HG03558 (cell line): Measurements from ENCODE around the gene MFSD11.
"Not testable (repeated sequence)": the region's sequence is repeated elsewhere in the genome, so short reads cannot be mapped to it uniquely, and the experiment has no call there.

Experiments
- ATAC-seq: cut with Tn5 transposase; IDR thresholded peaks from one replicate; pipeline ENCODE4 v1.9.1; 2021; ENCODE audit warnings: moderate number of reproducible peaks; ENCODE audit not compliant: unreplicated experiment; ENCODE audit errors: extremely low read depth

The MFSD11 gene

GRCh38 chr17:76737676-76738467 lies at the start of gene MFSD11:
MFSD11 (plus strand) TSS chr17:76738119; CDS start chr17:76738353, 234 bp downstream.
- ATAC-seq = peak; percentile 22

DNA sequence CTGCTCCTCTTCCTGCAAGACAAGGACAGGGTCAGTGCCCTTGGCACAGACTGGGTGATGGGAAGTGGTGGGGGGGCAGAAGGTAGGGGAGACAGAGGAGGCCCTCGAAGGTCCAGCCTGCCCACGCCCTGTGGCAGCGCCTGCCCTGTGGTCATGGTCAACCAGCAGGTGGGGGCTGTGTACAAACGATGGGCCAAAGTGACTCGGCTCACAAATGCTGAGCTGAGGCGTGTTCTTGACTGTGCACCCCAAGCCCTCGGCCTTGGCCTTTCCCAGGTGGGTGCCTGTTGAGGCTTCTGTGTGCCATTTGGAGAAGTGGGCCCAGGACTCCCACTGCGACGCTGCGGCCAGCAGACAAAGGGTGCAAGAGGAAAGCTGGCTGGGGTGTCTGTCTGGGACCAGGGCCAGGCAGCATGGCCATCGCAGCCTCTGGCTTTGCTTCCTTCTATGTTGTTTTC lies 49.7 kb upstream of the MFSD11 start:
- ATAC-seq = no peak

DNA sequence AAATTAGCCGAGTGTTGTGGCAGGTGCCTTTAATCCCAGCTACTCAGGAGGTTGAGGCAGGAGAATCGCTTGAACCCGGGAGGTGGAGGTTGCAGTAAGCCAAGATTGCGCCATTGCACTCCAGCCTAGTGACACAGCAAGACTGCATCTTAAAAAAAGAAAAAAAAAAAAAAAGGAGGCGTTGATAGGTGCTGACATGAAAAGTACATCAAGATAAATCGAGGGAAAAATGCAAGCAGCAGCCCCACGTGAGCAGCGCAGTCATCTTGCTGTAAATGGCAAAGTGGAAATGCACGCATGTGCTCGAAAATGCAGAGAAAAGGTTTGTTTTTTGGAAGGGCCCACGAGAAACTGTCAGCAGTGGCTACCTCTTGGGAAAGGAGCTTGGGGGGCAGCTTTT lies 48.1 kb upstream of the MFSD11 start:
- no peak for ATAC-seq

DNA sequence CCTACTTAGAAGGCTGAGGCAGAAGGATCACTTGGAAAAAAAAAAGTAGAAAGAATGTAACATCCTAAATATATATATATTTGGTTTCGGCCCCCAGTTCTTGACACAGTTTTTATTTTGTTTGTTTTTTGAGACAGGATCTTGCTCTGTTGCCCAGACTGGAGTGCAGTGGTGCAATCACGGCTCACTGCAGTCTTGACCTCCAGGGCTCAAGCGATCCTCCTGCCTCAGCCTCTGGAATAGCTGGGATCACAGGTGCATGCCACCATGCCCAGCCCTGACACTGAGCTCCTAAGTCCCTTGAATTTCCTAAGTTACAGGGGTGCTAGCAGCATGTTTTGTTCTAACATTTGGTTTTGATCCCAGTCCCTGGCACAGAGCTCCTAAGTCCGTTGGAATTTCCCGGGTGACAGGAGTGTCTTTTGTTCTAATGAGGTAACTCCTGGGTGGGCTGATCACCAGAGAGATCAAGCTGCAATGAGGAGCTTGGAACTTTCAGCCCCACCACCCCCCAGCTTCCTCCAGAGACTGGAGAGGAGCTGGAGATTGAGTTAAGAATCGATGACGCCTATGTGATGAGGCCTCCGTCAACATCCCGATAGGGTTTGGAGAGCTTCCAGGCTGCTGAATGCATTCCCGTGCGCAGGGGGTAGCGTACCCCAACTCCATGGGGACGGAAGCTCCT lies 47.2 kb upstream of the MFSD11 start:
- no peak for ATAC-seq

DNA sequence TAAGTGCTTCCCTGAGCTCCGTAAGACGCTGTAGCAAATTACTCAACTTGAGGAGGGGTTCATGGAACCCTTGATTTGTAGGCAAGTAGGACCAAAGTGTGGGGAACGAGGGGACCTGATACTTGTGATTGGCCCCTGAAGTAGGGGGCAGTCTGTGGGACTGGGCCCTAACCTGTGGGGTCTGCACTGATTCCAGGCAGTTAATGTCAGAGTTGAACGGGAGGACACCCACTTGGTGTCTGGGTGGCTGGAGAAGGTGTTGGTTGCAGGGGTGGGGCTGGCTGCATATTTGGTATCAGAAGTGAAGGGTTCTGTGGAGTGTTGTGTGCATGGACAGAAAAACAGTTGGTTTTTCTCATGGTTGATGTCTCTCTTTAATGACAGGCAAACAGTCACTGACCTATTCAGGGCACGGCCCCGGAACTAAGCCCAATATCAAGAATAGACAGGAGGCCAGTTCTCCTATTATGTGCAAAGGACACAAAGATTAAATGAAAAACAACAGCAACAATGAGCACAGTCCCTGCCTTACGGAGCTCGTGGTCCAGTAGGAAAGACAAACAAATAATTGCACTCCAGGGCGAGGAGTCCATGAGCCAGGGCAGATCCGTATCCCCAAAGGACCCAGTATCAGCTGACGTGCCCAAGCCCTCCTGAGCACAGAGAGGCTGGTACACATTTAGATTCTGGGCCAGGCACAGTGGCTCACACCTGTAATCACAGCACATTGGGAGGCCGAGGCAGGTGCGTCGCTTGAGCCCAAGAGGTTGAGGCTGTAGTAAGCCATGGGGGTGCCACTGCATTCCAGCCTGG lies 46.3 kb upstream of the MFSD11 start:
- no peak for ATAC-seq

DNA sequence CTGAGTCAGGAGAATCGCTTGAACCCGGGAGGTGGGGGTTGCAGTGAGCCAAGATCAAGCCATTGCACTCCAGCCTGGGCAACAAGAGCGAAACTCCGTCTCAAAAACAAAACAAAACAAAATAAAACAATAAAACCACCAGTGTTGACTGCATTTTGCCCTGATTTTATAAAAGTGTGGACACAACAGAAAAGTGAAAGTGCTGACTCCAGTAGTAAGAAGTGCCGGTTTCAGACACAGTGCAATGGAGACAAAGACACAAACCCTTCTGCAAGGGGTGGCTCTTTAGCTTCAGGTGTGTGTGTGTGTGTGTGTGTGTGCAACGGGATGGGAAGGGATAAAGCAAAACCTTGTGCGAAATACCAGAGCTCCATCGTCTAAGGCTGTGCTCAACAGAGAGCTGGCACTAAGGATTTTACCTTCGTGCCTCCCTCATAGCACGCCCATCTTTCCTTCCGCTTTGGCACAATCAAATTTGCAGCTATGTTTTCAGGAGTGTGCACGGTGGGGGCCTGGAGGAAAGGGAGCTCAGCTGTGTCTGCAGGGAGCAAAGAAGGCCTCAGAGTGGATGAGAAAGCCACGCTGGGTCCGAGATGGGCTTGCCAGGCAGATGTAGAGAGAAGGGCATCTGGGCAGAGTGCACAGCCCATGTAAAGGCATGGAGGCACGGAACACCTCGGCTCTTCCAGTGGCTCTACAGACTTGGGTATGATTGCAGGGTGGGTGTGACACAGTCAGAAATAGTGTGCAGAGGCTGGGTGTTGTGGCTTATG lies 42.7 kb upstream of the MFSD11 start:
- no peak for ATAC-seq

- ATAC-seq = no peak
Measured at GRCh38 chr17:76696763-76697701, 40.9 kb upstream of the MFSD11 start.

- ATAC-seq = no peak
Measured at GRCh38 chr17:76697702-76698465, 40.0 kb upstream of the MFSD11 start.

GRCh38 chr17:76698466-76698977 lies 39.4 kb upstream of the MFSD11 start:
- not testable (repeated sequence) for ATAC-seq

DNA sequence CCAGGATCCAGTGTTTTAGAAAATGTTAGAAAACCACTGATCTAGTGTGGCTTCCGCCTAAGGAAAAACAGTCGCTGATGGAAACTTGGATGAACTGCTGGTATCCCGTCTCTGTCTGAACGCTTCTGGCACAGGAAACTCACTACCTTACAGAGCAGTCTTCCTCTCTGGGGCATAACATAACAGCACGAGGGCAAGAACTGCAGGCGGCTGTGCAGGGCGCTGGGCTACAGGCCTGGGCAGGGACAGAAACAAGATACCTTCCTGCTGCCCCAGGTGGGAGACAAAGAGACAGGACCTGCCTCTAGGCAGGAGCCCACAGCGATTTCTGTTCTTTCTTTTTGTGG lies 37.7 kb upstream of the MFSD11 start:
- ATAC-seq = no peak

DNA sequence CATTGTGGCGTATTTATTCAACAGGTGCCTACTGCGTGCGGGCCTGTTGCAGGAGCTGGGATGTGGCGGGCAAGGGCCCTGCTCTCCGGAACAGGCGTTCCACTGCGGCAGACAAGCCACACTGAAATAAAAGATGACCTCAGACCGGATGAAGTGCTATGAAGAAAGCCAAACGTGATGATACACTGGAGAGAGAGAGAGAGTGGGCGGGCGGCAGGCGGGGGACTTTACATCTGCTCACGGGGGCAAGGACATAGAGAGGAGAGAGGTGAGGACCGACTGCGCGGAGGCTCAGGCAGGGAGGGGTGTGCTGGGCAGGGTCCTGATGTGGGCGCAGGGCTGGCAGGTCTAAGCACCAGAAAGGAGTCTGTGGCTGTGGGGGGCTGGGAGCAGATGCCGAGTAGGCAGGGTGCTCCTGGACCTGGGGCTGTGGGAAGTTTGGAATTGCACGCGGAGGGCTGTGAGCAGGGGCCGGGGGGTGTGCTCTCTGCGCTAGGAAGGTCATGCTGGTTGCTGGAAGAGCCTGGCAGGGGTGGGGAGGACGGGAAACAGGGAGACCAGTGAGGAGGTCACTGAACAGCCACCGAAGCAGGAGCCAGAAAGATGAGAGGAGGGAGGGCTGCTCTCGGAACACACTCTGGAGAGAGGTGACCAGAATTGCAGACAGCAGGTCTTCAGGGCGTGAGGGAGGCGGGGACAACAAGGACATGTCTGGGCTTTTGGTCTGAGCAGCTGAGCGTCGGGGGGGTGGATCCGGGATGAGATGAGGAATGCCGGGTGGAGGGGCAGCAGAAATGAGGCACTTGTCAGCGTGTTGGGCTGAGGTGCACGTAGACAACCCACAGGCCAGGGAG lies 37.1 kb upstream of the MFSD11 start:
- no peak for ATAC-seq

DNA sequence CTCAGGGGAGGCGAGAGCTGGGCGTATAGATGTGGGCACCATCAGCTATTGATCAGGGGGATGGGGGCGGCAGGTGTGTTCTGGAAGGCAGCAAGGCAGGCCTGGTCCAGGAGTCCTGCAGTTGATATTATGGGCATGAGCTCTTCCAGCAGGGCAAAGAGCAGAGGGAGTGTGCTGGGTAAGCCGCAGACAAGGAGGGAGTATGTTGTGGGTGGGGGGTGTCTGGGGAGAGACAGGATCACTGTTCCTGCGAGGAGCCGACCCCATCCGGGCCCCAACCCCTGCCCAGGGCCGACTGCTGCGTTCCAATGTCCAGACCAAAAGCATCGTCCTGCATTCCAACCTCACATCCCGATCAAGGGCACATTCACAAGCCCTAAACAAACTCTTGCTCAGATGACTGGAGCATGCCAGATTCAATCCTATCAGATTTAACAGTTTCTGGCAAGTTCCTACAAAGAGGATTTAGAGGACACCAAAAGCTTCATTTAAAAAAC lies 36.4 kb upstream of the MFSD11 start:
- no peak for ATAC-seq

DNA sequence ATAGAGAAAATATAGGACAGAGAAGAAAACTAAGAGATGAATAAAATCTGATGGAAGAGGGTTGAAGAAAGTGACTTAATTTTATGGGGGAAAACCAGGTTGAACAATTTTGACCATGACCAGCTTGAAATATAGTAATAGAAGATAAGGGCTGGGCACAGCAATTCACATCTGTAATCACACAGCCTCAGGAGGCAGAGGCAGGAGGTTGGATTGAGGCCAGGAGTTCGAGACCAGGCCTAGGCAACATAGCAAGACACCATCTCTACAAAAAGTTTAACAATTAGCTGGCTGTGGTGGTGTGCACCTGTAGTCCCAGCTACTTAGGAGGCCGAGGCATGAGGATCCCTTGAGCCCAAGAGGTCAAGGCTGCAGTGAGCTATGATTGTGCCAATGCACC lies 35.8 kb upstream of the MFSD11 start:
- no peak for ATAC-seq

DNA sequence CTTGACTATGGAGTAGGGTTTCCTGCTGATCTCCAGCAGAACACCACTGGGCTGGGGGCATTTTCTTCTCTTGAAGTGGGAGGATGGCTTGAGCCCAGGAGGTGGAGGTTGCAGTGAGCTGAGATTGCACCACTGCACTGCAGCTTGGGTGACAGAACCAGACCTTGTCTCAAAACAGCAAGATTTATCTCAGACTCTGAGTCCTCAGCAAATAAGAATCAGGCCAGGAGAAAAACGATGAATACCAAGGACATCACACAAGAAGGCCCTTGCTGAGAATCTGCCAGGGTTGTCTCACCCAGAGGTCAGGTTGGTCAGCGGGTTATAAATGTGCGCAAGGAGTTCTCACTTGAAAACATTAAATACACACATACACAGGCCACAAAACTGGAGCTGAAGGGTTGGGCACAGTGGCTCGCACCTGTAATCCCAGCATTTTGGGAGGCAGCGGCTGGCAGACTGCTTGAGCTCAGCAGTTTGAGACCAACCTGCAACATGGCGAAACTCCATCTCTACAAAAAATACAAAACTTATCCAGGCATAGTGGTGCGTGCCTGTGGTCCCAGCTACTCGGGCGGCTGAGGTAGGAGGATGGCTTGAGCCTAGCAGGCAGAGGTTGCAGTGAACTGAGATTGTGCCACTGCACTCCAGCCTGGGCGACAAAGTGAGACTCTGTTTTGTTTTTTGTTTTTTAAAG lies 34.8 kb upstream of the MFSD11 start:
- ATAC-seq = no peak

GRCh38 chr17:76704805-76705204 lies 33.1 kb upstream of the MFSD11 start:
- ATAC-seq = no peak

DNA sequence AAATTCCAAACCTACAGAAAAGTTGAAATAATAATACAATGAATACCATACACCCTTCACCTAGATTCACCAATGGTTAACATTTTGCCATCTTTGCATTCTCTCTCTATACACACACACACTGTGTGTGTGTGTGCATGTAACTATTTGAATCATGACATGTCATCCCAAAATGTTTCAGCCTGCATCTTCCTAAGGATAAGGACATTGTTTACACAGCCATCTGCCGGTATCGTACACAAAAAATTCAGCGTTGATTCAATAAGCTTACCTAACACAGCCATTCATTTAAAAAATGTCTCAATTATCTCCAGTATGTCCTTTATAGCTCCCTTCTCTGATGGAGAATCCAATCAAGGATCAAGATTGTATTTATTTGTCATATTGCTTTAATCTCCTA lies 31.1 kb upstream of the MFSD11 start:
- ATAC-seq = no peak
